HG02623 (cell line): ENCODE results near the gene LRMDA.

Source experiments
- ATAC-seq: cut with Tn5 transposase; IDR thresholded peaks from one replicate; pipeline ENCODE4 v1.9.1; 2021; ENCODE audit warnings: moderate library complexity; ENCODE audit not compliant: unreplicated experiment

LRMDA gene

GRCh38 chr10:76268954-76269353 lies 837.5 kb downstream of the LRMDA start:
- no peak for ATAC-seq

DNA sequence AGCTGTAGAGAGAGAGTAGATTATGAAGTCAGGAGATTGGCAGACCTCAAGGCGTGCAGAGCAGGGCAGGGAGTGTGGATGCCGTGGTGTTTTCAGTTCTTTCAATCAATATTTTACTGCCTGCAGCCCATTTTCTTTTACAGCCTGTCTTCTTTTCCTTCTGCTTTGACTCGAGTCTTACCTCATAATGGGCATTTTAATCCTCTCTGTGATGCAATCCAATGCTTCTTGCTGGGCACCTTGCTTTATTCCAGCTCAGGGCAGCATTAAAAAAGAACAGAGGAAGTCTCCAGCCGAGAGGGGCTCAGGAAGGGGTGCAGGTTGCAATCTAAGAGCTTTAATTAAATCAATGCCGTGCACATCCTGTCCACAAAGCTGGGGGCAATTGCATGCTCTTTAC lies 839.0 kb downstream of the LRMDA start:
- ATAC-seq: no peak

- no peak for ATAC-seq
Measured at GRCh38 chr10:76274933-76275332, 843.5 kb downstream of the LRMDA start.

DNA sequence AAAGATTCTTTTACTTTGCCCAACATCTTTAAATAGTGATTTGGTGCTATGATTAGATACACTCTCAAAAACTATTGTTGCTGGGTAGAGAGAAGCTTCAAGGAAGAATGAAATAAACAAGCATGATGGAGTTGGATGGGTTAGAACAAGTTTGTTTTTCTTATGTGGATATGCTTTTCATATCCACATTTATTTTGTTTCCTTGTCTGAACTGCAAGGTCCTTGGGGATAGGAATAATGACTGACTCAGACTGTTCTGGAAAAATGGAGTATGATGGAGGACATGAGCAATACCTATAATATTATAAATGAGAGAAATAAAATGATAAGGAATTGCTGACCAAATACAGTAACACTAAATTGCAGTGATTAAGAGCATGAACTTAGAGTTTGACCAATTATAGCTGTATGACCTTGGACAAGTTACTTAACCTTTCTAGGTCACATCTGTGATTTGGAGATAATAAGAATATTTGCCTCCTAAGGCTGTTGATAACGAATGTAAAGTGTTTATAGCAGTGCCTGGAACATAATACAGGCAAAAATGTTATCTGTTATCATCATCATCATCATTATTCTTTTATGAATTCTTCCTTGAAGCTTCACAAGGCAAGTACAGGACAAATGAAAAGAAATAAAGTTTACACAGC lies 847.5 kb downstream of the LRMDA start:
- no peak for ATAC-seq

- no peak for ATAC-seq
Measured at GRCh38 chr10:76281659-76282058, 850.2 kb downstream of the LRMDA start.

DNA sequence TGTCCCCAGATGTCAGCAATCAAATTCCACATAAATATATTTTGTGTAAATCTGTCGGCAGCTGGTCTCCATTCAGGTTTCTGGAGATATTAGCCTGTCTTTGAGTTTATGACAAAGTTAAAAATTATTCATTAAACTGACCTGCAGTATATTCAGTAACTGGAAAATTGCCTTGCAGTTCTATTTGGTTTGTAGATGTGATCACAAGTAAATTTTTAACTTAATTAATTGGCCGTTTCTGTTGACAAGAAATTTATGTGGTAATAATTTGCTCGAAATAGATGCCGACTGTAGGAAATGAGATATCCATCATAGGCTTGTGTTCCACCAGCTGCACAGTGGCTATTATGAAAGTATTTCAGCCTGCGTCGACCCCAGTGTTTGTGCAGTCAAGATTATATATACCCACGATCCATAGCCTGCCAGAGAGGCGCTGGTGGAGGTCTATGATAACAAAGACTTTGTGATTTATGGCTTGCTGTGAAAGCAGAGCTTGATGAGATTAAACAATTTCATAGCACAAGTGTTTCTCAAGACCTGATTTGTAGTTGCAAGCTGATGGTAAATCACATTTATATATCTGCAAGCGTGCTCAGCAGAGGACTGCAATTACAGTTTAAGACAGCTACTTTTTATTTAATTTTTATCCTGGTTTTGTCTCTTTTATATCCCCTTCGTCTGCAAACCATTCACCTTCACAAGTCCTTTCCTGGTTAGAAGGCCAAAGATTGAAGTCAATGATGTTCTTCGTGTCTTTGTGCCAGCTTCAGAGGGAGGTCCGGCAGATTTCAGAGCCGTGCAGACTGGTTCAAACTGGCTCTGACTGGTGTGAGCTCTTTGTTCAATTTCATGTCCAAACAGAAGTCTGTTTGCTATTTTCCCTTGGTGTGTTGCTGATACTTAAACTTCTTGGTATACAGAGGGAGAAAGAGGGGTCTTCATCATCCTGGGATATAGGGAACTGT lies 850.9 kb downstream of the LRMDA start:
- no peak for ATAC-seq

DNA sequence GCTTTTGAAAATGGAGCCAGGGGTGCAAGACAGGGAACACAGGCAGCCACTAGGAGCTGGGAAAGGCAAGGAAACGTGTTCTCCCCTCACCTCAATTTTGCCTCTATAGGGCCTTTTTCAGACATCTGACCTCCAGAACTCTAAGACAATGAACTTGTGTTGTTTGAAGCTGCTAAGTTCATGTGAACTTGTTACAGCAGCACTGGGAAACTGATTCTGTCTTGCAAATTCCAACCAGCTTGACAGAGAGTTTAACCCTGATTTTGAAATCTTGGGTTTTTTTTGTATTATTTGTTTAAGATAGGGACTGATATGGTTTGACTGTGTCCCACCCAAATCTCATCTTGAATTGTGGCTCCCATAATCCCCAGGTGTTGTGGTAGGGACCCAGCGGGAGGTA lies 852.9 kb downstream of the LRMDA start:
- no peak for ATAC-seq

DNA sequence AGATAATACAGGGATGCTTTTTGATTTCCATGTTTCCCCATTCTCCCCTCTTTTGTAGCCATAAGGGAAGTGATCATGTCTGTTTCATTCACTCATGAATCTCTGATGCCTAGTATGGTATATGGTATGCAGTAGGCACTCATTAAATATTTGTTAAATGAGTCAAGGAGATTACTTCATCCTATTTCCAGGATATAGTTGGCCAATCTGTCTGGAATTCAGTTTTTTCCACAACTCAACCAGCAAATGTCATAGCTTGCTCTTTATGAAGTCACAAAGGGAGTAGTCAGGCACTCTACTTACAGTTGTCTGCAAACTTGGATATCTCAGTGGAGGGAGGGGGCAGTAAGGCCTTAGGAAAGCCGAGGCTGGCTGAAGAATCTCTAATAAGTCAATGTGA lies 853.6 kb downstream of the LRMDA start:
- no peak for ATAC-seq

- ATAC-seq: no peak
Measured at GRCh38 chr10:76285515-76285914, 854.1 kb downstream of the LRMDA start.

- no peak for ATAC-seq
Measured at GRCh38 chr10:76286536-76286935, 855.1 kb downstream of the LRMDA start.

DNA sequence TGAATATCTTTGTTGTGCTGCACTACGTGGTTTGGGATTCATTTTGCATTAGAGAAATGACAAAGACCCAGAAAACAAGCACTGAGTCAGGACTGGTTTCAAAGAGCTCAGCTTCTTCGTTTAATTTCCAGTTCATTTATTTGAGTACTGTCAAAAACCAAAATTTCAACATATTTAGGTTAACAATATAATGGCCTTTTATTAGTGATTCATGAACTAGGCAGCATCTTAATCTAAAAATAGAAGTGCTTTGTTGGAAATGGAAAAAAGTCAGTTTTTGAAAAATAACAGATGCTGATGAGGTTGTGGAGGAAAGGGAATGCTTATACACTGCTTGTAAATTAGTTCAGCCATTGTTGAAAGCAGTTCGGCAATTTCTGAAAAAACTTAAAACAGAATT lies 856.4 kb downstream of the LRMDA start:
- no peak for ATAC-seq

GRCh38 chr10:76291175-76291574 lies 859.8 kb downstream of the LRMDA start:
- ATAC-seq: no peak

- ATAC-seq: no peak
Measured at GRCh38 chr10:76291885-76292284, 860.5 kb downstream of the LRMDA start.

GRCh38 chr10:76296957-76297356 lies 865.5 kb downstream of the LRMDA start:
- ATAC-seq: no peak

DNA sequence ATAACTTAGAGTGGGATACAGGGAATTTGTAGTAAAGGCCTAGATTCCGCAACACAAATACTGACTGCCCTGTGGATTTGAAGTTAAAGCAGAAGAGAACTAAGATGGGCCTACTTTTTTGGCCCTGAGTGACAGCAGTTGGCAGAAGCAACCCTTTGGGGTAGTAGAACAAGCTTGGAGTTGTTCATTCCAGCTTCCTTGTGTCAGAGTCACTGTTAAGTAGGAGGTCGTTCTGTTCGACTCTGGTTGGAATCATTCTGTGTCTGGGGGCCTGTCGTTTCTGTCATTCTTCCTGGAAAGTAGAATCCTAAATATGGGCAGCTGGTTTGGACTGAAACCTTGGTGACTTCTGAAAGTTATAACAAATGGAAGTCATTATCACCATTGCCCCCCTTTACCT lies 865.9 kb downstream of the LRMDA start:
- no peak for ATAC-seq

DNA sequence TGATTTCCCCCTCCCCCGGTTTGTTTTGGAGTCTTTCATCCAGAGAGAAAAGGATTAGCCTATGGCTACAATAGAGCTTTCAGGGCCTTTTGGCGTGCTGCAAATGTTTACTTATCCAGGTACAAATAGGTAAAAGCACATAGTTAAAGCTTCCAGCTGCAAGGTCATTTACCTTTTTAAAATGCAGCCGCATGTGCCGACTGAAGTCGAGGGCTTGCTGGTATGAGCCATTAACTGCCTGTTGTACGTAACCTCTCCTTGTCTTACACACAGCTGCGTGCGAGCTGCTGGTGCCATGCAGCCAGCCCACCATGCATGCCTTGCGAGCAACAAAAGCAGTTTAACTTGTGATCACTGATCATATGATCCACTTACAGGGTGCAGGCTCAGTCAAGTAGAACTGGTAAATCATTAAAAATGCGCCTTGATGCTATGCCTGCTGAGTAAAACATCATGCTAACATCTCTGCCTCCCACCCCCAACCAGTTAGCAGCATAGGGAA lies 866.4 kb downstream of the LRMDA start:
- no peak for ATAC-seq

- ATAC-seq: no peak
Measured at GRCh38 chr10:76298329-76298728, 866.9 kb downstream of the LRMDA start.

- no peak for ATAC-seq
Measured at GRCh38 chr10:76299501-76299900, 868.1 kb downstream of the LRMDA start.

GRCh38 chr10:76301211-76301610 lies 869.8 kb downstream of the LRMDA start:
- ATAC-seq: no peak

- no peak for ATAC-seq
Measured at GRCh38 chr10:76301950-76302349, 870.5 kb downstream of the LRMDA start.

- no peak for ATAC-seq
Measured at GRCh38 chr10:76302481-76302880, 871.1 kb downstream of the LRMDA start.
